HepG2 (cell line): ENCODE results near the gene UBC. TPM values are rescaled to one million over a fixed set of nuclear protein-coding genes. Genes with fewer than 3 reads are reported as not detected.

ENCODE experiments used
- AGO2 ChIP-seq: fragments of 200-400 bp; formaldehyde crosslinking; optimal IDR thresholded peaks from 2 replicates; pipeline ENCODE3; 2017; ENCODE audit warnings: mild to moderate bottlenecking, low read depth, low read length, moderate library complexity
- BRD4 ChIP-seq: sonication (generic); formaldehyde crosslinking; IDR thresholded peaks from 2 replicates; pipeline ENCODE4 v1.4.0; 2020; ENCODE audit warnings: missing genetic modification reagents
- CCDC6 ChIP-seq: sonication (generic); formaldehyde crosslinking; IDR thresholded peaks from 2 replicates; pipeline ENCODE4 v1.8.1; 2022; ENCODE audit warnings: mild to moderate bottlenecking, missing genetic modification reagents, moderate library complexity
- CEBPG ChIP-seq: IDR thresholded peaks from 2 replicates; pipeline ENCODE4 v1.6.1; 2016
- DMTF1 ChIP-seq: sonication (generic); formaldehyde crosslinking; IDR thresholded peaks from 2 replicates; pipeline ENCODE4 v1.4.0; 2020; ENCODE audit warnings: mild to moderate bottlenecking, missing genetic modification reagents
- EZH2 ChIP-seq: conservative IDR thresholded peaks from 2 replicates; pipeline ENCODE4 v1.6.1; 2012; ENCODE audit warnings: mild to moderate bottlenecking, low read depth, low read length, moderate library complexity
- HNF1A ChIP-seq, 2 experiments: sonication (generic) in 1 of 2; formaldehyde crosslinking in 1 of 2; IDR thresholded peaks; 2 replicates each; pipeline versions ENCODE4 v1.4.0 to v1.6.1; 2016 to 2020; ENCODE audit warnings: borderline replicate concordance in 1 of 2, low read depth in 1 of 2, mild to moderate bottlenecking in 1 of 2, missing genetic modification reagents in 1 of 2
- MAZ ChIP-seq, 2 experiments: sonication (generic) in 1 of 2; formaldehyde crosslinking in 1 of 2; IDR thresholded peaks; 2 replicates each; pipeline versions ENCODE4 v1.5.0 to v1.6.1; 2012 to 2020; ENCODE audit warnings: low read depth in 2 of 2, mild to moderate bottlenecking in 2 of 2, borderline replicate concordance in 1 of 2, improper control_type of control experiment in 1 of 2, low read length in 1 of 2, missing genetic modification reagents in 1 of 2, moderate library complexity in 1 of 2
- MED1 ChIP-seq: sonication (generic); formaldehyde crosslinking; IDR thresholded peaks from 2 replicates; pipeline ENCODE4 v1.4.0; 2020; ENCODE audit warnings: missing genetic modification reagents
- SRF ChIP-seq: IDR thresholded peaks from 2 replicates; pipeline ENCODE4 v1.6.1; 2011; ENCODE audit warnings: mild to moderate bottlenecking, low read depth, low read length, moderate library complexity
- THAP7 ChIP-seq: sonication (generic); formaldehyde crosslinking; IDR thresholded peaks from 2 replicates; pipeline ENCODE4 v1.8.1; 2023; ENCODE audit warnings: mild to moderate bottlenecking, missing genetic modification reagents
- ZMYM2 ChIP-seq: sonication (generic); formaldehyde crosslinking; IDR thresholded peaks from 2 replicates; pipeline ENCODE4 v1.8.0; 2022; ENCODE audit warnings: mild to moderate bottlenecking, missing genetic modification reagents
- ZNF317 ChIP-seq: sonication (generic); formaldehyde crosslinking; IDR thresholded peaks from 2 replicates; pipeline ENCODE4 v1.5.0; 2020; ENCODE audit warnings: mild to moderate bottlenecking, missing genetic modification reagents
- ZNF318 ChIP-seq: sonication (generic); formaldehyde crosslinking; IDR thresholded peaks from 2 replicates; pipeline ENCODE4 v1.4.0; 2020; ENCODE audit warnings: mild to moderate bottlenecking, missing genetic modification reagents
- polyA plus RNA-seq, 8 experiments: library from polyadenylated mRNA; depleted of rRNA in 3 of 8; stranded (reverse) in 7 of 8; unstranded in 1 of 8; fragments of >200 nt; fragmentation: Illumina TruSeq in 4 of 8; extraction: Trizol in 4 of 8; gene quantifications; 2 replicates each; pipeline versions ENCODE4 v1.2.1 to v1.2.3, GENCODE V29; 2011 to 2016; ENCODE audit warnings: low read depth in 4 of 8, missing spikeins in 1 of 8, mixed read lengths in 1 of 8; ENCODE audit not compliant: insufficient read depth in 1 of 8
- total RNA-seq, 5 experiments: library from RNA; depleted of rRNA; stranded (reverse); fragments of >200 nt; fragmentation: Illumina TruSeq; extraction: Trizol; gene quantifications; 2 replicates each; pipeline ENCODE4 v1.2.3, GENCODE V29; 2016; ENCODE audit warnings: low read depth in 1 of 5

UBC gene
- total and polyA plus RNA-seq, 2 of the 13 experiments (the other 11 are each of a cell fraction or from before 2014, with no cell fraction given): 805 to 1,432 TPM

GRCh38 chr12:124939079-124939420 is 24.6 kb upstream of the UBC start (continued):
- 0 out of 2 replicates have a peak, but pooled peaks have one; percentile 12 for TF ChIP-seq ZNF318 (CRISPR knock-in tag)
- TF ChIP-seq CEBPG (CRISPR knock-in tag): peak; percentile 17; the same call in 1 of the 2 replicates
- no peak; the same call in none of the 2 replicates for TF ChIP-seq HNF1A (IDR thresholded peaks at IDR 0.05; ENCODE audit: low read depth)
- TF ChIP-seq HNF1A (CRISPR knock-in tag; IDR thresholded peaks at IDR 0.05; ENCODE audit: borderline replicate concordance): no peak
- TF ChIP-seq ZMYM2: no peak
- peak; percentile 51; the same call in 1 of the 2 replicates for TF ChIP-seq BRD4 (CRISPR knock-in tag)
- no peak for TF ChIP-seq THAP7
- no peak for TF ChIP-seq CCDC6 (CRISPR knock-in tag)
- TF ChIP-seq DMTF1 (CRISPR knock-in tag): 0 out of 2 replicates have a peak, but pooled peaks have one; percentile 4
- TF ChIP-seq SRF: no peak
- TF ChIP-seq MAZ (IDR thresholded peaks at IDR 0.05; ENCODE audit: borderline replicate concordance, low read depth, low read length): no peak
- no peak for TF ChIP-seq MAZ (CRISPR knock-in tag; IDR thresholded peaks at IDR 0.05; ENCODE audit: low read depth)
- no peak; the same call in 1 of the 2 replicates for TF ChIP-seq MED1
- TF ChIP-seq EZH2: no peak
- no peak for TF ChIP-seq AGO2
- TF ChIP-seq ZNF317 (CRISPR knock-in tag): no peak
